Fibroblast of pulmonary artery (primary cell): Measurements from ENCODE around the gene TMEM31.
"Not testable (repeated sequence)": the region's sequence is repeated elsewhere in the genome, so short reads cannot be mapped to it uniquely, and the experiment has no call there.

ENCODE experiments used
- DNase-seq: peaks from one replicate; pipeline ENCODE4 v3.0.0-alpha.2; 2010; ENCODE audit warnings: low read depth
- H3K4me3 ChIP-seq: replicated peaks from 2 replicates; pipeline ENCODE4 v1.5.1; 2011; ENCODE audit warnings: low read depth, mild to moderate bottlenecking, control low read depth, low read length, moderate library complexity
- CTCF ChIP-seq: IDR thresholded peaks from 2 replicates; pipeline ENCODE4 v1.5.1; 2011; ENCODE audit warnings: mild to moderate bottlenecking, control low read depth, low read length, inconsistent platforms; ENCODE audit errors: missing control alignments

TMEM31 gene

DNA sequence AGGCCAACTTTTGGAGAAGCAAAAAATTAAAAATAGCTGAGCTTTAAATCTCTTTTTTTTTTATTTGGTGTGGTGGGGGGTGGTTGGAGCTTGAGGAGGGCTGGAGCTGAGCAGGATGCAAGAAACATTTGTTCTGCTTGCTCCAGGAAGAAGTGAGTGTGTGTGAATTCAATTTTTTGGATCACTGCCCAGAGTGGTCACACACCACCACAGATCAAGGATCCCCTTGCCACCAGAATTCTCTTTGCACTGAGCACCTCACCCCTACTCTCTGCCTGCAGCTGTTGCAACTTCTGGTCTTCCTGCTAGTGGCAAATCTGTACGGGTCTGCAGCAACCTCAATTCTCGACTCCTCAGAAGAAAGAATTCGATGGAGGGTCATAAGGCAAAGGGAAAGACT lies 46.0 kb downstream of the TMEM31 start:
- no peak overlapping the region for H3K4me3 ChIP-seq
- no peak for TF ChIP-seq CTCF
- DNase-seq = no peak

DNA sequence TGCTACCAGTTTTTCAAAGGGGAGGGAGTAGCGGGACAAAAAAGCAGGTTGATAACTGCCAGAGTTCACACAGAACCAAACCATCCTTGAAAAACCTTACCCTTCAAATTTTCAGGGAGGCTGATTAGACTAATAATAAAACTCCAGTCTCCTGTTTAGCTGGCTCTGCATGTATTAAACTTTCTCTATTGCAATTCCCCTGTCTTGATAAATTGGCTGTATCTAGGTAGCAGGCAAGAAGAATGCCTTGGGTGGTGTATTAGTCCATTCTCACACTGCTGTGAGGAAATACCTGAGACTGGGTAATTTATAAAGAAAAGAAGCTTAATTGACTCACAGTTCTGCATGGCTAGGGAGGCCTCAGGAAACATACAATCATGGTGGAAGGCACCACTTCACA lies 47.8 kb downstream of the TMEM31 start:
- no peak for DNase-seq
- TF ChIP-seq CTCF = no peak

GRCh38 chrX:103763541-103763940 lies 52.8 kb downstream of the TMEM31 start:
- not testable (repeated sequence) for H3K4me3 ChIP-seq, DNase-seq

More for the DNA sequence above, 47.8 kb downstream of the TMEM31 start:
- no peak overlapping the region for H3K4me3 ChIP-seq
